Testis (tissue), 2 donors: ENCODE results near the gene SIX1.

Experiments used
- POLR2A ChIP-seq: fragments of 450-650 bp; IDR thresholded peaks from one replicate; pipeline ENCODE4 v1.6.1; 2017; ENCODE audit warnings: antibody characterized with exemption, mild to moderate bottlenecking, moderate library complexity
- TF ChIP-seq, protein P1 (sequence below), 3 experiments: fragments of 450-650 bp in 2 of 3; fragments of 200-600 bp in 1 of 3; sonication (generic) in 1 of 3; IDR thresholded peaks; one replicate each; pipeline ENCODE4 v1.5.1; 2016 to 2019; ENCODE audit warnings: antibody characterized with exemption in 3 of 3, mild to moderate bottlenecking in 2 of 3, moderate library complexity in 1 of 3

DNA sequence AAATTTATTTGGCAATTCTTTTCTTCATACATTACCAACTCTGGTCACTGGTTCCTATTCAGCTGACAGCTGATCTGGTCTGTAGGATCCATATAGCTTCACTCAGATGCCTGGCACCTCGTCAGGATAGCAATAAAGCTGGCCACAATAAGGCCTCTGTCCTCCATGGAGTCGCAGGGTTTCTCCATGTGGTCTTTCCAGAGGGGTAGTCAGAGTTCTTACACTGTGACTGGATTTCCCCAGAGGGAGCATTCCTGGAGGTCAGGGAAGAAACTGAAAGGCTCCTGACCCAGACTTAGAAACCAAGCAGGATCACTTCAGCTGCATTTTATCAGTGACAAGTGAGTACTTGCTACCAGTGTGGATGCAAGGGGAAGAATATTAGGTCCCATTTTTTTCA lies 34.9 kb upstream of the SIX1 start:
- TF ChIP-seq, protein P1, sequence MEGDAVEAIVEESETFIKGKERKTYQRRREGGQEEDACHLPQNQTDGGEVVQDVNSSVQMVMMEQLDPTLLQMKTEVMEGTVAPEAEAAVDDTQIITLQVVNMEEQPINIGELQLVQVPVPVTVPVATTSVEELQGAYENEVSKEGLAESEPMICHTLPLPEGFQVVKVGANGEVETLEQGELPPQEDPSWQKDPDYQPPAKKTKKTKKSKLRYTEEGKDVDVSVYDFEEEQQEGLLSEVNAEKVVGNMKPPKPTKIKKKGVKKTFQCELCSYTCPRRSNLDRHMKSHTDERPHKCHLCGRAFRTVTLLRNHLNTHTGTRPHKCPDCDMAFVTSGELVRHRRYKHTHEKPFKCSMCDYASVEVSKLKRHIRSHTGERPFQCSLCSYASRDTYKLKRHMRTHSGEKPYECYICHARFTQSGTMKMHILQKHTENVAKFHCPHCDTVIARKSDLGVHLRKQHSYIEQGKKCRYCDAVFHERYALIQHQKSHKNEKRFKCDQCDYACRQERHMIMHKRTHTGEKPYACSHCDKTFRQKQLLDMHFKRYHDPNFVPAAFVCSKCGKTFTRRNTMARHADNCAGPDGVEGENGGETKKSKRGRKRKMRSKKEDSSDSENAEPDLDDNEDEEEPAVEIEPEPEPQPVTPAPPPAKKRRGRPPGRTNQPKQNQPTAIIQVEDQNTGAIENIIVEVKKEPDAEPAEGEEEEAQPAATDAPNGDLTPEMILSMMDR (IDR thresholded peaks at IDR 0.05) = no peak
- no peak for TF ChIP-seq POLR2A
